Nephron progenitor cell (in vitro differentiated cells): Measurements from ENCODE around the gene SAMD10.

Experiments used
- DNase-seq: peaks from one replicate; pipeline ENCODE4 v3.0.0; 2021
- H3K27ac Mint-ChIP-seq: 2 replicates; pipeline ENCODE4 v1.8.0; 2021; ENCODE audit warnings: mild to moderate bottlenecking, moderate library complexity, mixed read lengths
- H3K27me3 Mint-ChIP-seq: 2 replicates; pipeline ENCODE4 v1.8.0; 2021; ENCODE audit warnings: mild to moderate bottlenecking, low read depth, mixed read lengths; ENCODE audit not compliant: poor library complexity
- H3K36me3 Mint-ChIP-seq: 2 replicates; pipeline ENCODE4 v1.8.0; 2021; ENCODE audit warnings: low read depth, mixed read lengths
- H3K4me1 Mint-ChIP-seq: 2 replicates; pipeline ENCODE4 v1.8.0; 2021; ENCODE audit warnings: mixed read lengths
- H3K4me3 Mint-ChIP-seq: 2 replicates; pipeline ENCODE4 v1.8.0; 2021; ENCODE audit warnings: mild to moderate bottlenecking, moderate library complexity, mixed read lengths
- H3K9me3 Mint-ChIP-seq: 2 replicates; pipeline ENCODE4 v1.8.0; 2021; ENCODE audit warnings: mild to moderate bottlenecking, moderate library complexity, mixed read lengths
- TF ChIP-seq, protein P1 (sequence below): fragments of 200-600 bp; sonication (generic); IDR thresholded peaks from 2 replicates; pipeline ENCODE4 v1.5.0; 2021; ENCODE audit warnings: antibody characterized with exemption

Gene SAMD10

GRCh38 chr20:63979557-63980316 lies at the start of gene SAMD10:
Gene SAMD10 (minus strand): TSS chr20:63979642. CDS start chr20:63979467, 175 bp downstream.
- Mint-ChIP-seq H3K27ac (no peak within 1 kb of the TSS), H3K4me3 (peak within 1 kb of the TSS; percentile 95), H3K9me3 (no peaks in the 10 kb centered on the region), H3K36me3 (peaks cover 25% of the 10 kb centered on the region), H3K27me3 (peaks cover 47% of the 10 kb centered on the region), H3K4me1 (peaks cover 43% of the 10 kb centered on the region)
- peak; percentile 72 for DNase-seq
- TF ChIP-seq, protein P1, sequence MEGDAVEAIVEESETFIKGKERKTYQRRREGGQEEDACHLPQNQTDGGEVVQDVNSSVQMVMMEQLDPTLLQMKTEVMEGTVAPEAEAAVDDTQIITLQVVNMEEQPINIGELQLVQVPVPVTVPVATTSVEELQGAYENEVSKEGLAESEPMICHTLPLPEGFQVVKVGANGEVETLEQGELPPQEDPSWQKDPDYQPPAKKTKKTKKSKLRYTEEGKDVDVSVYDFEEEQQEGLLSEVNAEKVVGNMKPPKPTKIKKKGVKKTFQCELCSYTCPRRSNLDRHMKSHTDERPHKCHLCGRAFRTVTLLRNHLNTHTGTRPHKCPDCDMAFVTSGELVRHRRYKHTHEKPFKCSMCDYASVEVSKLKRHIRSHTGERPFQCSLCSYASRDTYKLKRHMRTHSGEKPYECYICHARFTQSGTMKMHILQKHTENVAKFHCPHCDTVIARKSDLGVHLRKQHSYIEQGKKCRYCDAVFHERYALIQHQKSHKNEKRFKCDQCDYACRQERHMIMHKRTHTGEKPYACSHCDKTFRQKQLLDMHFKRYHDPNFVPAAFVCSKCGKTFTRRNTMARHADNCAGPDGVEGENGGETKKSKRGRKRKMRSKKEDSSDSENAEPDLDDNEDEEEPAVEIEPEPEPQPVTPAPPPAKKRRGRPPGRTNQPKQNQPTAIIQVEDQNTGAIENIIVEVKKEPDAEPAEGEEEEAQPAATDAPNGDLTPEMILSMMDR = no peak

GRCh38 chr20:64027981-64028685 lies 48.7 kb upstream of the SAMD10 start:
- no peak for DNase-seq
- Mint-ChIP-seq H3K36me3 (peaks cover 63% of the 10 kb centered on the region), H3K4me3 (no peak overlapping the region), H3K9me3 (no peaks in the 10 kb centered on the region), H3K4me1 (no peaks in the 10 kb centered on the region), H3K27me3 (peaks cover 4% of the 10 kb centered on the region), H3K27ac (no peak overlapping the region)
- TF ChIP-seq, protein P1 = no peak

DNA sequence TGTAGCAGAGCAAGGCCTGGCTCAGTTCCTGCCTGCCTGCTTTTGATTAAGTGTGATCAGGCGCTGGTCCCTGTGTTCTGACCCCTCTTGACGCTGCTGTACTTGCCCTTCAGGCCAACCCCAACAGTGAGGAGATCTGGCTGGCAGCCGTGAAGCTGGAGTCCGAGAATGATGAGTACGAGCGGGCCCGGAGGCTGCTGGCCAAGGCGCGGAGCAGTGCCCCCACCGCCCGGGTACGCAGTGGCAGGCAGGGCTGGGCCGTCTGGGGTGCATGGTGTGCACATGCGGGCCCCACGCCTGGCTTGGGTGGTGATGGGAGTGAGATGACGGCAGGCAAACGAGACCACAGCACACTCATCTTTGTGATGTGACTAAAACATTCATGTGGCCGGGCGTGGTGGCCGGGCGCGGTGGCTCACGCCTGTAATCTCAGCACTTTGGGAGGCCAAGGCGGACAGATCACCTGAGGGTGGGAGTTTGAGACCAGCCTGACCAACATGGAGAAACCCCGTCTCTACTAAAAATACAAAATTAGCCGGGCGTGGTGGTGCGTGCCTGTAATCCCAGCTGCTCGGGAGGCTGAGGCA lies 46.5 kb upstream of the SAMD10 start:
- Mint-ChIP-seq H3K27me3 (peaks cover 7% of the 10 kb centered on the region), H3K9me3 (no peaks in the 10 kb centered on the region), H3K27ac (no peak overlapping the region), H3K36me3 (peaks cover 68% of the 10 kb centered on the region), H3K4me1 (no peaks in the 10 kb centered on the region), H3K4me3 (no peak overlapping the region)
- TF ChIP-seq, protein P1 = no peak
- DNase-seq = no peak

- Mint-ChIP-seq H3K4me1 (no peaks in the 10 kb centered on the region), H3K27ac (no peak overlapping the region), H3K27me3 (peaks cover 7% of the 10 kb centered on the region), H3K9me3 (no peaks in the 10 kb centered on the region), H3K36me3 (peaks cover 61% of the 10 kb centered on the region), H3K4me3 (no peak overlapping the region)
- TF ChIP-seq, protein P1 = no peak
- DNase-seq = no peak
These were observed 45.8 kb upstream of the SAMD10 start for GRCh38 chr20:64025101-64025825.

DNA sequence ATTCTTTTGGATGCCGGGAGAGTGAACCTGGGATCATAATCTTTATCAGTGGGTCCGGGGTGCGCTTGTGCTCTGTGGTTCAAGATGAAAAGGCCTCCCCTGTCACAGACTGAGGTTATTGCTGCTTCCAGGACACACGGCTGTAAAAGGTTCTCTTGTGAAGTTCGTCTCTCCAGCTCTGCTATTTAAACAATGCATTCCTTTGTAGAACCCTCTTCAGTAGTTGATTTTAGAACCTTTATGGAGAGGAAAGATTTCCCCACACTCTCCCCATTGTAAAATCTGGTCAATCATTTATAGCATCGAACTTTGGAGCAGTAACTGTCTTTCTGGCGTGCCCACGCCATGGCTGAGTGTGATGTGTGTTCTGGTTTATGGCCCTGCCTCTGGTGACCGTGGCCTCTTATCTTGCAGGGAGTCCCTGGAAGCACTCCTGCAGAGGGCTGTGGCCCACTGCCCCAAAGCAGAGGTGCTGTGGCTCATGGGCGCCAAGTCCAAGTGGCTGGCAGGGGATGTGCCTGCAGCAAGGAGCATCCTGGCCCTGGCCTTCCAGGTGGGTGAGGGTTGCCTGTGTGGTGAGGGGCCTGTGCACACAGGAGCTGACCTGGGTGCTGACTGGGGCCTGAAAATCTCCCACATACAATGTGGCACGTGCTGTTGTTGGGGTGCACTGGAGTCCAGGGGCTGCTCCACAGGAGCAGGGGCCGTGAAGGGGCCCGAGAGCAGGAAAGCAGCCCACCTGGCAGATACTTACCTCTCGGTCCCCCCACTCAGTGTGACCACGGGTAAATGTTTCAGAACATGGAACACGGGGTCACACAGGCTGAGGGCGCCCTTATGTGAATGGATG lies 44.9 kb upstream of the SAMD10 start:
- peaks cover 7% of the 10 kb centered on the region for H3K27me3 Mint-ChIP-seq
- DNase-seq = no peak
- TF ChIP-seq, protein P1 = no peak
- peaks cover 62% of the 10 kb centered on the region for H3K36me3 Mint-ChIP-seq
- no peaks in the 10 kb centered on the region for H3K4me1 Mint-ChIP-seq
- H3K9me3 Mint-ChIP-seq = no peaks in the 10 kb centered on the region
- H3K4me3 Mint-ChIP-seq = no peak overlapping the region
- H3K27ac Mint-ChIP-seq = no peak overlapping the region
